Ramos (cell line): ENCODE results near the gene NKAIN4.

ENCODE experiments used
- in situ Hi-C: fragments of 300-500 bp; cut with MboI; formaldehyde crosslinking; loops from one replicate; pipeline ENCODE4 v1.14.3; 2022; ENCODE audit warnings: low sequenced_read_pairs; ENCODE audit not compliant: unreplicated experiment

NKAIN4 gene

DNA sequence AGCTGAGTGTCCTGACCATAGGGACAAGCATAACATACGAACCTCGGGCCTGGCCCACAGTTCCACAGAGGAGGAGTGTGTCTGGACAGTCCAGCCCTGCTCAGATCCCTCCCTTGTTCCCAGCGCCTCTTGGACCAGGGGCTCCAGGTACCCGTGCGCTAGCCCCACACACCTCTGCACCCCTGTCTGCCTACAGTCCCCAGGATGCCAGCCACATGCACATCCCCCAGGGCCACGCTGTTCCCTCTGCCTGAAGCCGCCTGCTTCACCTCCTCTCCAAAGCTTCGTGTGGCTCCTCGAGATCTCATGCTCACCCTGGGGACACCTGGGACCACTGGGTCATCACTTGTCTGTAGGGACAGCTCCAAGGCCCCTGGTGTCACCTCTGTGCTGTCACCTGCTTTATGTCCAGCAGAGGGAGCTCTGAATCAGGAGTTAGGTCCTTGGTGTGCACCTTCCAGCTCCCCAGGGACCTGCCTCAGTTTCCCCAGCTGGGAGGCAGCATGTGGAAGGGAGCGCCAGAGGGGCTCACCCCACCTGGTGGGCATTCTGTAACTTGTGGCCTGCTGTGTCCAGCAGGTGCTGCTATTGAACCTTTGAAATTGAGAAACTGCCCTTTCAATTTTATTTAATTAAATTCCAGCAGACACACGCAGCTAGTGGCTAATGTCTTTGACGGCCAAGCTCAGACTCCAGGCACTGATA lies 31.0 kb downstream of the NKAIN4 start:
- in situ Hi-C loops, result loop anchor here (10.0 kb wide), 1 partner anchor 162 kb away; no protein-coding TSS in a partner anchor

DNA sequence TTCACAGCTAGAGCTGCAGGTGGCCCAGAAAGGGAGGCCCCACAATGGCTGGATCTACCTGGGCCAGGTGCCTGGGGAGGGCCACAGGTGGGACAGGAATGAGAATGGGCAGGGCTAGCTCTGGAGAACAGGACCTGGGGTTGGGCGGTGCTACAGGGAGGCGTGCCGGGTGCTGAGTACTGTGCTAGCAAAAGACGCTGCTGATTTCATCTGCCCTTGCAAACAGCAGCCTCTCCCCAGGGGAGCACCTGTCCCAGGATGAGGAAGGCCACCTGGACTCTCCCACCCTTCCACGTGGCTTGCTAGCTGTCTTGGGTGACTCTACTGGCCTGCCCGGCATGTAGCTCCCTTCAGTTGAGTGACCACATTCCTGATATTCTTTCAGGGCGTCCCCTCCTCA lies 31.7 kb downstream of the NKAIN4 start:
- in situ Hi-C loops, result loop anchor here (10.0 kb wide), 1 partner anchor 162 kb away; no protein-coding TSS in a partner anchor

DNA sequence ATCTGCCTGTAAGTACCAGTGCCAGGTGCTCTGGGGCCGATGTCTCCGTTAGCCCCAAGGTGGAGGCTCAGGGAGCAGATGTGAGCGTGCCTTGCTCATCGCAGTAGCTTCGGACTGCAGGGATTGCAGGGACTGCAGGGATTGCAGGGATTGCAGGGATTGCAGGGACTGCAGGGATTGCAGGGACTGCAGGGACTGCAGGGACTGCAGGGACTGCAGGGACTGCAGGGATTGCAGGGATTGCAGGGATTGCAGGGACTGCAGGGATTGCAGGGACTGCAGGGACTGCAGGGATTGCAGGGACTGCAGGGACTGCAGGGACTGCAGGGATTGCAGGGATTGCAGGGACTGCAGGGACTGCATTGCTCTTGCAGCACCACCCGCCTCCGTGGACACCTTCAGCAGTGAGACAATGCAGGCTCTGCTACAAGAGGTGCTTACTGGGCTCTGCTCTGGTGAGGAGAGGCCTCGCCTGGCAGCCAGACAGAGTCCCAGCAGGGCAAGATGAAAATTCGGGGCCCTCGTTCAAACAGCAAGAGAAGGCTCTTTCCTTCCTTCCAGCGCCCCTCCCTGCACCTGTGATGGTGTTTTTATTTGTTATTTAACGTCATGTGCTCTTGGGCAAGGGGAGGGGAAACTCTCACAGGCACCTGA lies 32.7 kb downstream of the NKAIN4 start:
- in situ Hi-C loops, result loop anchor here (10.0 kb wide), 1 partner anchor 163 kb away; no protein-coding TSS in a partner anchor

DNA sequence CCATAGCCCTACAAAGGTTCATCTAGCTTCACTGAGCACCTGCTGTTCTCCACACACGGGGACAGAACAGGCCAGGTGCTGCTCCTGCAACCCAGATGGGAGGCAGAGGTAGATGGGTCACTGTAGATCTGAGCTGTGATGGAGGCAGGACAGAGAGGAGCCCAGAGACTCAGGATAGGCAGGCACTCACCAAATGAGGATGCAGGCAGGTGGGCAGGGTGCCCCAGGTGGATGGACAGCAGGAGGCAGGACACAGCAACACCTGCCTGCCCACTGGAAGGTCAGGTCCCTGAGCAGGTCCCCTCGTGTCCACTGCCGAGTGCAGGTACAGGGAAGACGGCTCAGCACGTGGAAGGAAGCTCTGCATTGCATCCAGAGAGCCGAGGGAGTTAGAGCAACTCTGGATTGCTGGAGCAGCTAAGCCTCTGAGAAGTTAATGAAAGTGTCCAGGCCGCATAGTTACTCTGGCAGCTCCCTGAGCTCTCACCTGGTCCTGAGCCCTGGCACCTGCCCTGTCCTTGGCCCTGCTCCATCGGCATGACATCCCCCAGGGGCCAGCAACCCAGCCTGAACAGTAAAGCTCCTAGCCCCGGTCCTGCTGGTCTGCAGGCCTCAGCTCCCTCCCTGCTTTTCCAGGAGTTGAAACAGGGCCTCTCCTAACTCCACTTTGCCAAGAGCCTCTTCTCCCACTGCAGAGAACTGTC lies 33.4 kb downstream of the NKAIN4 start:
- in situ Hi-C loops, result loop anchor here (10.0 kb wide), 1 partner anchor 164 kb away; no protein-coding TSS in a partner anchor

DNA sequence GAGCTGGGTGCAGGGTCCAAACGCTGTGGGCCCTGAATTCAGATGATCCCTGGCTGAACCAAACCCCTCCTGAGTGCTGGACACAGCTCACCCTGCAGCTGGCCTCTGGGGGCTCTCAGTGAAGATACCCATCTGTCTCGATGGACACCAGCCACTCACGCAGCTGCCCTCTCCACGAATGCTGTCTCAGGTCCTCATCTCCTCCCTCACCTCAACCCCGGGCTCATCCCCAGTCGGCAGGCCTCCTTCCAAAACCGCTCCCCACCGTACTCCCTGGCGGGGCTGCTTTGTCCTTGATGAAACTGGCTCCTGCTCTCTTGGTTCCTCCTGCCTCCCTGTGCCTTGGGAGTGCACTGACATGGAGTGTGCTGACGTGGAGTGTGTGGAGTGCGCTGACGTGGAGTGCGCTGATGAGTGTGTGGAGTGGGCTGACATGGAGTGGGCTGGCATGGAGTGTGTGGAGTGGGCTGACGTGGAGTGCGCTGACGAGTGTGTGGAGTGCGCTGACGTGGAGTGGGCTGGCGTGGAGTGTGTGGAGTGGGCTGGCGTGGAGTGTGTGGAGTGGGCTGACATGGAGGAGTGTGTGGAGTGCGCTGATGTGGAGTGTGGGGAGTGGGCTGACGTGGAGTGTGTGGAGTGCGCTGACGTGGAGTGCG lies 34.3 kb downstream of the NKAIN4 start:
- in situ Hi-C loops, result loop anchor here (10.0 kb wide), 1 partner anchor 165 kb away; no protein-coding TSS in a partner anchor

DNA sequence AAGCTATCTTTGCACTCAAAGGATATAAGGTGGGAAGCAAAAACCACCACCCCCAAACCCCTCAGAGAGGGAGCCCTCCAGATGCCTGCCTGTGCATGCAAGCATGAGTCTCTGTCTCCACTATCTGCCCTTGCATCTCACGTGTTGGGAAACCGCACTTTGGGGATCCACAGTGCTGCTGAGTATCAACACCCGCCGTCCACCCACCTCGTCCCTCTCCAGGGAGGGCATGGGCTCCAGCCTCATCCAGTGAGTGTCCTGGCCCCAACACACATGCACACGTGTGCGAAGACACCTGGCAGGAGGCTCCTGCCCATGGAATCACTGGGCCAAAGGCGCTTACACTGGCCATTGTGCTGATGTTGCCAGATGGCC lies 34.8 kb downstream of the NKAIN4 start:
- in situ Hi-C loops, result no loop called here

DNA sequence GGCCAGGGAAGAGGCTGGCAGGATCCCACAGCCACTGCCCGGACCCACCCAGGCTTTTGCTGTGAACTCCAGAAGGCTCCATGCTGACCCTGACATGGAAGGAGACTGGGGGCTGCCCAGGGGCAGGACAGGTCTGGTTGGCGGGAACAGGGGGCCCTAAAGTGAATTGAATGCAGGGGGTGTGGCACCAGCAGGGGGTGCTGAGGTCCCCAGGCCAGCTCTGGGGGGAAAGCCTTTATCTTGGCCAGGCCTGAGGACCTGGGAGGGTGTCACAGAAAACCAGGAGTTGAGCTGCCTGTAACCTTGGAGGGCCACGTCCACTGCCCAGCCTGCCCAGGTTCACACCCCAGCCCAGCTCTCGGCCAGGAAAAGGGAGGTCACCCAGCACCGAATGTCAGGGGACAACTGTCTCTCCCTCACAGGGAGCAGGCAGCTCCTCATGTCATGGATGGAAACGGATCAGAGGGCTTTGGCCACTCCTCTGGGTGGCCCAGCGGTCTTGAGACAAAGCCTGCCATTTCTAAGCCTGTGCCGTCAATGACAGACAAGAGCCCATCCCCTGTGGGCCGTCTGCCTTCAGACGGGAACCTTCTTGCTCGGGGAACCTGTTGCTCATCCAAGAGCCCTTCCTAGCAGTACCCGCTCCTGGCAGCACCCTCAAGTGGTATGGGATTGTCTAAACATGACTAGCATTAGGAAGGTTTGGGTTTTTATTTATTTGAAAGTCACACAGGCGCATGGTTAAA lies 35.4 kb downstream of the NKAIN4 start:
- in situ Hi-C loops, result no loop called here

DNA sequence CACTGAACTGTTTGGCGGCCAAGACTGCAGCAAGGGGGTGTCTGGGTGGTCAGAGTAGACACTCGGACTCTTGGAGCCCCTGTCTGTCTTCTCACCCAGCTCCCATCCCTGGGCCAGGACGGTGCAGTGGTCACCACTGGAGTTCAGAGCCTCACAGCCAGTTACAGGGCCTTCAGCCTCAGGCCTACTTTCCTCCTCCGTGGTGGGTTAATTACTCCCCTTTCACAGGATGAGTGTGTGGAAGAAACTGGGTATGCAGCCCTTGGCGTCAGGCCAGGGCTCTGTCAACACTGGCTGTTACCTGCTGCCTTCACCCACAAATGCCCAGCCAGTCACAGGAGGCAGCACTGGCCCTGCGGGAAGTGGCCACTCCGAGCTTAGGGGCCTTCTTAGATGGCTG lies 36.6 kb downstream of the NKAIN4 start:
- in situ Hi-C loops, result no loop called here

DNA sequence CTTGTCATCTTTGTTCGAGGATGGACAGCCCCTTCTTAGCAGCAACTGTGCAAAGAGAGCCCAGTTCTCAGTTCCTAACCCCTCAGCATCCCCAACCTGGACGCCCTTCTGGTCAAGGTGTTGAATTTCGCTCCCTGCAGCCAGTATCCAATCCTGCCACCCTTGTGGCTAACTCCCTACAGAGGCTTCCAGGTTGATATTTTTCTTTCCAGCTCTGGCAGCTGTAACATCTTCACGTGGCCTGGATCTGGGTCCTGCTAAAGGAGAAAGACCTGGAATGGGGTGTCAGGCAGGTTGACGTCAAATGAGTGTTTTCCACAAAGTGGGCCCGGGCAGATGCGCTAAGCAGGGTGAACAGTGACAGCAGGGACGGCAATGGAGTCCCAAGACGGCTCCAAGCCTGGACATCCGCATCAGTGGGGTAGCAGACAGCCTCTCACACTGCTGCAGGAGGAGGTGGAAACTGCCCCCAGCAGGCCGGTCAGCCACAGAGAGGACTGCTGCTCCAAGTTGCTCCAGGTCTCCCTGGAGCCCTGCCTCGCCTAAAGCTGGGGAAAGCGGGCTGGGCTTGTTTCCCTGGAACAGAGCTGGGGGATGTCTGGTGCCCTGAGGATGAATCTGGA lies 37.3 kb downstream of the NKAIN4 start:
- in situ Hi-C loops, result no loop called here

DNA sequence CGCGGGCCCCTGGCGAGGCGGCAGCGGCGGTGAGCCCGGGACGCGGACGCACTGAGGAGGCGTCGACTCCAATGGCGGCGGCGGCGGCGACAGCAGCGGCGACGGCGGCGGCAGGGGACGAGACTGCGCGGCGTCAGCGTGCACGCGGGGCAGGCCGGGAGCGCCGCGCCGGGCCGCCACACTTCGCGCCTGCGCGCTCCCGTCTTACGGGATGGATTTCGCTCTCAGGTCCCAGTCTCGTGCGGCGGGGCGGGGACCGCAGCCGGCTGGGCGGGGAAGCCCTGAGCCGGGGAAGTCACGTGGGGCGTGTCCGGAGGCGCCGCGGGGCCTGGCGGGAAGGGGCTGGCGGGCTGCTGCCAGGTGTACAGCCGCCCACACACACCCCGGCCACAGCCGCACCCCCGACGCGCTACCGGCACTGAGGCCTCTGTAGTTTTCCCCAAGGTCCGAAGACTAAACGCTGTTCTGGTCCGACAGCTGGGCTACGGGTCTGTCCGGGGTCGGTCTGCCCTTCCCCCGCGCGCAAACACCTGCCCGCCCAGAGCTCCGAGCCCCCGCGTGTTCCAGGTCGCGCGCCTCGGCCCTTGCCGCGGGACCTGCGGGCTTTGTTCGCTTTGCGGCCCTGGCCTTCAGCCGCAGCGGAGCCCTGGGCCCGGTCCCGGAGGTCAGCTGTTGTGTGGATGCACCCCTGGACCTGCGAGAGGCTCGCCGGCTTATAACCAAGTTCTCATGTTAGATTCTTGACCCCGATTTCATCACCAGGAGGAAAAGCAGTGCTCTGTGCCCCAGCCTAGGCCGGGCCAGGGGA lies 38.0 kb downstream of the NKAIN4 start, which contains the start of gene YTHDF1:
TSS of gene YTHDF1 (minus strand) at position 91 of the 808 bp plus-strand sequence. CDS start 239 bp downstream, outside the sequence.
- in situ Hi-C loops, result no loop called here

DNA sequence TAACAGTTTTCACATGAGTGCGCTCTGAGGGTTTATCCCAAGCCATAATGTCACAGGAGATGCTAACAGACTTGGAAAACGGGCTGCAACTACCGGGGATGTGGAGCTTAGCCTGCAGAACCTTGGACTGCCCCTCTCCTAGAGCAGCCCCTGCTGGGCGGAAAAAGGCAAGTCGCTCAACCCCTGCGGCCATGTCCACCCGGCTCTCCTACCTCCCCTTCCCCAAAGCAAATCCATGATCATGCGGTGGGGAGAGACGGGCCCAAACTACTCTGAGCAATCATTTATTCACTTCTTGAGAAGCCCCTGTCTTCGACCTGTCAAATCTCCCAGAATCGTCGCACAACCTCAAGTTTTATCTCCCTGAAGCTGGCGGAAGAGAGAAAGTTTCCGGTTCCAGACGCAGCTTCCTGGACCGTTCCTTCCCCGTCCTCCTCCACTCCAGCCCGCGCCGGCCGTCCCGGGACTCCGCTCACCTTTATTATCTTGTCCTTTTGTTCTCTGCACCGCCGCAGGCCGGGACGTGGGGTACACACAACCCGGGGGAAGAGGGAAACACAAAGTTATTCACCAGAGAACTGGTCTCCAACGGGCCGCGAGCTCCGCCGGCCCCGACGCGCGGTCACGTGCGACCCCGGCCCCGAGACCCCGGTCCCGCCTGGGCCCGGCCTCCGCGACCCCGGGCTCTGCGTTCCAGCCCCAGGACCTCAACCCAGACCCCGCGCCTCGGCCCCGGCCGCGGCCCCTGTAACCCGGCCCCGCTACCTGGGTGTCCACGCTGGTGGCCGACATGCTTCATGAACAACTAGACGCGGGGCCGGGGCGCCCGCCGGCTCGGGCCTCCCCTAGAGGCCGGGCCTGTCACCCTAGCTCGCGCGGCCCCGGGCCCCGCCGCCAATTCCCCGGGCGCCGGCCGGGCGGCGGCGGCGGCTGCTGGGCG lies 38.9 kb downstream of the NKAIN4 start:
- in situ Hi-C loops, result no loop called here

DNA sequence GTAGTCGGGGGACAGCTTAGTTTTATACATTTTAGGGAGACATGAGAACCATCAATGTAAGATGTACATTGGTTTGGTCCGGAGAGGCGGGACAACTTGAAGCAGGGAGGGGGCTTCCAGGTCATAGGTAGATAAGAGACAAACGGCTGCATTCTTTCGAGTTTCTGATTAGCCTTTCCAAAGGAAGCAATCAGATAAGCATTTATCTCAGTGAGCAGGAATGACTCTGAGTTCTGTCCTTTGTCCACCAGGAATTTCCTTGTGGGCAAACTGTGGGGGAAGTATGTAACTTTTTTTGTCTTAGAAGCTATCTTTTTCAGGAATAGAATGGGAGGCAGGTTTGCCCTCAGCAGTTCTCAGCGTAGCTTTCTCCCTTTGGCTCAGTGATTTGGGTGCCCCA lies 39.7 kb downstream of the NKAIN4 start:
- in situ Hi-C loops, result no loop called here

DNA sequence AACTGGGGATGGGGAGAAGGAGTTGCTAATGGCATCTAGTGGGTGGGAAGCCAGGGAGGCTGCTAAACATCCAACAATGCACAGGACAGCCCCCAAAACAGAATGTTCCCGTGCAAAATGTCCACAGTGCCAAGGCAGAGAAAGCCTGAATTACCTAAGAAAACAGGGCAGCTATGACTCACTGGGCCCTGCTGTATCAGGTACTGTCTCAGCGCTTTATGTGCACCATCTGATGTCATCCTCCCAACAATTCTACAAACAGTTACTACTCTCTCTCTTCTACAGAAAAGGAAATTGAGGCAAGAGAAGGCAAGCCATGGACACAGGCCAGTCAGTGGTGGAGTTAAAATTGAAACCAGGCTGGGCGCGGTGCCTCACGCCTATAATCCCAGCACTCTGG lies 41.5 kb downstream of the NKAIN4 start:
- in situ Hi-C loops, result no loop called here

DNA sequence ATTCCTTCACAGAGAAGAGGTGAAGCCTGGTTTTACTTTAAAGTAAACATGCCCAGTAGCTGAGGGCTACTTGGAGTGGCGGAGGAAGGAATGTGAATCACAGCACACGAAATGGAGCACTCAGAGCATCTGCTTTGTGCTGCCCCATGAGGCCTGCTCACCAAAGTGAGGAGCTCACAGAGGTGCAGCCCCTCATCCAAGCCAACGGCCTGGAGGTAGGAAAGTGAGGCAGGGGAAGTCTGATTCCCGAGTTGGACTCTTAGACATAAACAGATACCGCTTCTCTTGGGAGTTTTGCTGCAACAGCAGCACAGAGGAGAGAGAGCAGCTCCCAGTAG lies 41.9 kb downstream of the NKAIN4 start:
- in situ Hi-C loops, result no loop called here

DNA sequence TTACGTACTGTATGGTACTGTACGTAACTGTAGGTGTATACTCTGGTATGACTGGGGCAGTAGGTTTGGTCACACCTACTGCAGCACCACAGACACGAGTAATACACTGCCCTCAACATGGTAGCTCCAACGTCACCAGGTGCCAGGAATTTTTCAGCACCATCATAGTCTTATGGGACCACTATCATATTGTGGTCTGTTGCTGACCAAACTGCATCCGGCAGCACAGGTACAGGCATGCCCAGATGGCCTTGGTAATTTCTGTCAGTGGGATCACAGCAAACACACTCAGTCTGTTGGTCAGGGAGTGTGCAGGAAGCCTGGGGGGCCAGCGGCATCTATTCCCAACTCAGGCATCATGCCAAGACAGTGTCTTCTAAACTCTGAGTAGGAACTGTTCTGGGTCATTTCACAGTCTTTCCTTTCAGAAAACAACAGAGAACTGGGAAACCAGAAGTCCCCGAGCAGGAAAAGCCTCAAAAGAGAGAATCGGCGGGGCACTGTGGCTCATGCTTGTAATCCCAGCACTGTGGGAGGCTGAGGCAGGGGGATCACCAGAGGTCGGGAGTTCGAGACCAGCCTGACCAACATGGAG lies 44.2 kb downstream of the NKAIN4 start:
- in situ Hi-C loops, result no loop called here

DNA sequence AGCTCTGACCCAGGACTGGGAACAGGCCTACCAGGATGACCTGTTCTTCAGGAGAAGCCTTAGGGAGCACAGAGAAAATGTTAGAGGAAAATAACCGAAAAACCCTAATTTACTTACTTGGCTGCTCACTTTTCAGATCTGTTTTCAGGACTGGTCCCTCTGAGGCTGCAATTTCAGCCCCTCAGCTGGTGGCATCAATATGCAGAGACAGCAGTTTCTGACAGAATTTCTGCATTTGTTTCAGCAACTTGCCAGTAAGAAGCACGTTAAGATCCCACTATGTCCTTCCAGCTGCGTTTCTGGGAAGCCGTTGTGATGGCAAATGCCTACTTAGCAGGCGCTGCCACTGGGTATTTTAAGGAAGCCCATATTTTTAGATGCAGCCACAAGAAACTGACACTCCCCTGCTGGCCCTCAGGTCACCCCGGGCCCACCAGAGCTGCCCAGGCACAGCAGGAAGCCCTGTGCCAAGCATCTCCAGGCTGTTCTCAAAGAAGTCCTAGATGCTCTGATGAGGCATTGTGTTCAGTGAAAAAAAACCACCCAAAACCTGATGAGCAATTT lies 45.8 kb downstream of the NKAIN4 start:
- in situ Hi-C loops, result no loop called here

DNA sequence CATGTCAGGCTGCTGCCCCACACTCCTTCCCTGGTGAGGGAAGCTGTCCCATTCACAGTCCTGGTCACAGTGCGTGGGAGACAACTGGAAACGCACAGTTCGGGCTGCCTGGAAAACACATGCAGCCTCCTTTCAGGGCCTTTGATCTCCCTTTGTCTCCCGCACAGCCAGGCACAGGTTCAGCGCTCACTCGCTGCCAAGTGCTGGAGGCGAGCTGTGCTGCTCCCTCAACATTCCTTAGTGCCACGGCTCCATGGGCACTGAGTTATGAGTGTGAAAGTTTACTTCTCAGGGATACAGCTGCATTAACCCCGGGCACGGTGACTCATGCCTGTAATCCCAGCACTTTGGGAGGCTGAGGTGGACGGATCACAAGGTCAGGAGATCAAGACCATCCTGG lies 47.4 kb downstream of the NKAIN4 start:
- in situ Hi-C loops, result no loop called here
